K562 (cell line): ENCODE measurements around the gene ZC3H6. TPM values are rescaled to one million over a fixed set of nuclear protein-coding genes. Genes with fewer than 3 reads are reported as not detected.

Source experiments
- ATF7 ChIP-seq: fragments of 450-650 bp; IDR thresholded peaks from 2 replicates; pipeline ENCODE4 v1.7.1; 2014; ENCODE audit warnings: mild to moderate bottlenecking, moderate library complexity
- C11orf30 ChIP-seq: fragments of 450-650 bp; IDR thresholded peaks from 2 replicates; pipeline ENCODE4 v1.6.1; 2016; ENCODE audit warnings: low read depth, mild to moderate bottlenecking
- CC2D1A ChIP-seq: fragments of 450-650 bp; IDR thresholded peaks from 2 replicates; pipeline ENCODE4 v1.6.1; 2017; ENCODE audit warnings: mild to moderate bottlenecking
- CSDE1 ChIP-seq, 2 experiments: fragments of 450-650 bp; IDR thresholded peaks; 2 replicates each; pipeline ENCODE4 v1.6.1; 2016; ENCODE audit warnings: mild to moderate bottlenecking in 1 of 2
- ETV5 ChIP-seq: sonication (generic); formaldehyde crosslinking; IDR thresholded peaks from 2 replicates; pipeline ENCODE4 v1.4.0; 2020; ENCODE audit warnings: low read depth, mild to moderate bottlenecking, missing genetic modification reagents
- EZH2 ChIP-seq: IDR thresholded peaks from 2 replicates; pipeline ENCODE4 v1.6.1; 2012; ENCODE audit warnings: low read depth, mild to moderate bottlenecking, inconsistent platforms, low read length, borderline replicate concordance
- KDM2B ChIP-seq: fragments of 250-450 bp; sonication (Bioruptor Pico); IDR thresholded peaks from 2 replicates; pipeline ENCODE4 v1.8.0; 2021; ENCODE audit warnings: mild to moderate bottlenecking, moderate library complexity
- KHSRP ChIP-seq: fragments of 450-650 bp; IDR thresholded peaks from 2 replicates; pipeline ENCODE4 v1.6.1; 2017
- KLF6 ChIP-seq: fragments of 250-450 bp; sonication (Bioruptor Pico); IDR thresholded peaks from 2 replicates; pipeline ENCODE4 v1.4.0; 2020; ENCODE audit warnings: mild to moderate bottlenecking, moderate library complexity, borderline replicate concordance
- MAFF ChIP-seq: IDR thresholded peaks from 2 replicates; pipeline ENCODE4 v1.6.1; 2012; ENCODE audit warnings: low read length, improper control_type of control experiment
- POLR2H ChIP-seq: IDR thresholded peaks from 2 replicates; pipeline ENCODE4 v1.6.1; 2016; ENCODE audit warnings: missing genetic modification characterization, low read depth, mild to moderate bottlenecking, control low read depth, missing compliant biosample characterization, moderate library complexity
- POU5F1 ChIP-seq: fragments of 150-350 bp; IDR thresholded peaks from 2 replicates; pipeline ENCODE4 v1.6.1; 2014; ENCODE audit warnings: borderline replicate concordance, low read length, low read depth, mild to moderate bottlenecking; ENCODE audit not compliant: partially characterized antibody
- PURB ChIP-seq: sonication (generic); formaldehyde crosslinking; IDR thresholded peaks from 2 replicates; pipeline ENCODE4 v1.9.0; 2021; ENCODE audit warnings: low read depth, mild to moderate bottlenecking, missing genetic modification reagents
- RBM22 ChIP-seq: fragments of 200-400 bp; formaldehyde crosslinking; IDR thresholded peaks from 2 replicates; pipeline ENCODE4 v1.6.1; 2018; ENCODE audit warnings: low read length, low read depth; ENCODE audit not compliant: poor library complexity, severe bottlenecking
- SOX6 ChIP-seq: fragments of 450-650 bp; IDR thresholded peaks from 2 replicates; pipeline ENCODE4 v1.6.1; 2014; ENCODE audit warnings: mild to moderate bottlenecking
- STAG1 ChIP-seq: sonication (generic); formaldehyde crosslinking; IDR thresholded peaks from 2 replicates; pipeline ENCODE4 v1.5.0; 2020; ENCODE audit warnings: missing genetic modification reagents, borderline replicate concordance
- TCF7 ChIP-seq: sonication (generic); IDR thresholded peaks from 2 replicates; pipeline ENCODE4 v1.6.1; 2016; ENCODE audit warnings: antibody characterized with exemption, borderline replicate concordance
- ZNF184 ChIP-seq: sonication (generic); formaldehyde crosslinking; IDR thresholded peaks from 2 replicates; pipeline ENCODE4 v1.5.0; 2020; ENCODE audit warnings: missing genetic modification reagents
- polyA plus RNA-seq, 8 experiments: library from polyadenylated mRNA; depleted of rRNA in 4 of 8; stranded (reverse) in 5 of 8; unstranded in 3 of 8; fragments of >200 nt; fragmentation: Nextera tagmentation in 2 of 8; fragmentation: Illumina TruSeq in 1 of 8; extraction: Ambion mirVana in 2 of 8; extraction: Trizol in 1 of 8; gene quantifications; 2 replicates each; pipeline versions ENCODE4 v1.2.1 to v1.2.3, GENCODE V29; 2011 to 2014; ENCODE audit warnings: inconsistent platforms in 1 of 8, missing spikeins in 1 of 8
- total RNA-seq, 7 experiments: library from RNA; depleted of rRNA in 6 of 7; stranded (reverse); fragments of >200 nt in 6 of 7; fragmentation: Illumina TruSeq in 2 of 7; extraction: Trizol in 2 of 7; gene quantifications; 2 replicates each; pipeline versions ENCODE4 v1.2.1 to v1.2.3, GENCODE V29; 2011 to 2021; ENCODE audit warnings: low replicate concordance in 1 of 7
- TF ChIP-seq, protein P1 (sequence below): fragments of 200-400 bp; formaldehyde crosslinking; IDR thresholded peaks from 2 replicates; pipeline ENCODE4 v1.6.1; 2017; ENCODE audit warnings: mild to moderate bottlenecking, low read depth, low read length, moderate library complexity
- TF ChIP-seq, protein P2 (sequence below): sonication (generic); formaldehyde crosslinking; IDR thresholded peaks from 2 replicates; pipeline ENCODE4 v1.8.1; 2023; ENCODE audit warnings: mild to moderate bottlenecking, missing genetic modification reagents
- TF ChIP-seq, protein P3 (sequence below): sonication (generic); formaldehyde crosslinking; IDR thresholded peaks from 2 replicates; pipeline ENCODE4 v1.8.0; 2022; ENCODE audit warnings: mild to moderate bottlenecking, missing genetic modification reagents

The ZC3H6 gene
- total and polyA plus RNA-seq, 9 of the 15 experiments (the other 6 are each of a cell fraction or from before 2014, with no cell fraction given): 0.45 to 1.9 (median 1.5) TPM

DNA sequence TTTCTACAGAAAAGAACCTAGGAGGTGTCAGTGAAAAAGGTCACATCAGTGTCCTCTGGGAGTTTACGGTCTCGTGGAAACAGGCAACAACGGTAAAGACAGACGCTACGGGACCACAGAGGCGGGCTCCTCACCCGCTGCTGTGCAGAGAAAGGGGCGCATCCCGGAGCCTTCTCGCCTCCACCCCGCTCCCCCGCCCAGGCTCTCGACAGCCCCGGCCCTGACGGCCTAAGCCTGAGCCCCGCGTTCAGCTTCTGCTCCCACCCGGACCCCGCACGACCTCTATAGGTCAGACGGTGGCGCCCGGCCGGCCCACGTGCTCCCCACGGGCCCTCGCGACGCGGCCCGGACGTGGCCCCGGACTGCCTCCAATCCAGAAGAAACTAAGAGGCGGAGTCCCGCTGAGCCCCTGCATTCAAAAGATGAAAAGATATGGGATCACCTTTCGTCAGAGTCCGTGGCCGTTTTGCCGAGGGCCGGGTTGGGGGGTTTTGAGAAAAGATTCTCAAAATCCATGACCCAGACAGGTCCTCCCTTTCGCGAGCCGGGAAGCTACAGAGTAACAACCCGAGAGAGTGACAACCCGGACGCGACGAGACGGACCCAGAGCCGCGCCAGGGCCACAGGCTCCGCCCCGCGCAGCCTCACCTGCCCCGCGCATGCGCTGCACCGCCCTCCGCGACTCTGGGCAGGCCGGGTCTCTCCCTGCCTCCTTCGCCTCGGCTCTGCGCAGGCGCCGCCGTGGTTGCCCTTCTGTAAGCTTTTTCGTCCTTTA, 20.7 kb upstream of the ZC3H6 start, which contains the start of gene ZC3H8 (continued):
- TF ChIP-seq KHSRP: no peak
- TF ChIP-seq, protein P1, sequence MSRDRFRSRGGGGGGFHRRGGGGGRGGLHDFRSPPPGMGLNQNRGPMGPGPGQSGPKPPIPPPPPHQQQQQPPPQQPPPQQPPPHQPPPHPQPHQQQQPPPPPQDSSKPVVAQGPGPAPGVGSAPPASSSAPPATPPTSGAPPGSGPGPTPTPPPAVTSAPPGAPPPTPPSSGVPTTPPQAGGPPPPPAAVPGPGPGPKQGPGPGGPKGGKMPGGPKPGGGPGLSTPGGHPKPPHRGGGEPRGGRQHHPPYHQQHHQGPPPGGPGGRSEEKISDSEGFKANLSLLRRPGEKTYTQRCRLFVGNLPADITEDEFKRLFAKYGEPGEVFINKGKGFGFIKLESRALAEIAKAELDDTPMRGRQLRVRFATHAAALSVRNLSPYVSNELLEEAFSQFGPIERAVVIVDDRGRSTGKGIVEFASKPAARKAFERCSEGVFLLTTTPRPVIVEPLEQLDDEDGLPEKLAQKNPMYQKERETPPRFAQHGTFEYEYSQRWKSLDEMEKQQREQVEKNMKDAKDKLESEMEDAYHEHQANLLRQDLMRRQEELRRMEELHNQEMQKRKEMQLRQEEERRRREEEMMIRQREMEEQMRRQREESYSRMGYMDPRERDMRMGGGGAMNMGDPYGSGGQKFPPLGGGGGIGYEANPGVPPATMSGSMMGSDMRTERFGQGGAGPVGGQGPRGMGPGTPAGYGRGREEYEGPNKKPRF: no peak
- peak; percentile 84 for TF ChIP-seq POLR2H (tag)
- TF ChIP-seq KLF6 (CRISPR knock-in tag): no peak
- TF ChIP-seq ZNF184: no peak
- TF ChIP-seq, protein P2, sequence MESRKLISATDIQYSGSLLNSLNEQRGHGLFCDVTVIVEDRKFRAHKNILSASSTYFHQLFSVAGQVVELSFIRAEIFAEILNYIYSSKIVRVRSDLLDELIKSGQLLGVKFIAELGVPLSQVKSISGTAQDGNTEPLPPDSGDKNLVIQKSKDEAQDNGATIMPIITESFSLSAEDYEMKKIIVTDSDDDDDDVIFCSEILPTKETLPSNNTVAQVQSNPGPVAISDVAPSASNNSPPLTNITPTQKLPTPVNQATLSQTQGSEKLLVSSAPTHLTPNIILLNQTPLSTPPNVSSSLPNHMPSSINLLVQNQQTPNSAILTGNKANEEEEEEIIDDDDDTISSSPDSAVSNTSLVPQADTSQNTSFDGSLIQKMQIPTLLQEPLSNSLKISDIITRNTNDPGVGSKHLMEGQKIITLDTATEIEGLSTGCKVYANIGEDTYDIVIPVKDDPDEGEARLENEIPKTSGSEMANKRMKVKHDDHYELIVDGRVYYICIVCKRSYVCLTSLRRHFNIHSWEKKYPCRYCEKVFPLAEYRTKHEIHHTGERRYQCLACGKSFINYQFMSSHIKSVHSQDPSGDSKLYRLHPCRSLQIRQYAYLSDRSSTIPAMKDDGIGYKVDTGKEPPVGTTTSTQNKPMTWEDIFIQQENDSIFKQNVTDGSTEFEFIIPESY (CRISPR knock-in tag): peak; percentile 29; the same call in 1 of the 2 replicates
- 0 out of 2 replicates have a peak, but pooled peaks have one; percentile 18 for TF ChIP-seq TCF7
- TF ChIP-seq ETV5 (CRISPR knock-in tag): no peak; the same call in 1 of the 2 replicates
- TF ChIP-seq POU5F1: no peak
- TF ChIP-seq PURB (CRISPR knock-in tag): no peak
- TF ChIP-seq, protein P3, sequence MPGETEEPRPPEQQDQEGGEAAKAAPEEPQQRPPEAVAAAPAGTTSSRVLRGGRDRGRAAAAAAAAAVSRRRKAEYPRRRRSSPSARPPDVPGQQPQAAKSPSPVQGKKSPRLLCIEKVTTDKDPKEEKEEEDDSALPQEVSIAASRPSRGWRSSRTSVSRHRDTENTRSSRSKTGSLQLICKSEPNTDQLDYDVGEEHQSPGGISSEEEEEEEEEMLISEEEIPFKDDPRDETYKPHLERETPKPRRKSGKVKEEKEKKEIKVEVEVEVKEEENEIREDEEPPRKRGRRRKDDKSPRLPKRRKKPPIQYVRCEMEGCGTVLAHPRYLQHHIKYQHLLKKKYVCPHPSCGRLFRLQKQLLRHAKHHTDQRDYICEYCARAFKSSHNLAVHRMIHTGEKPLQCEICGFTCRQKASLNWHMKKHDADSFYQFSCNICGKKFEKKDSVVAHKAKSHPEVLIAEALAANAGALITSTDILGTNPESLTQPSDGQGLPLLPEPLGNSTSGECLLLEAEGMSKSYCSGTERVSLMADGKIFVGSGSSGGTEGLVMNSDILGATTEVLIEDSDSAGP (CRISPR knock-in tag): 0 out of 2 replicates have a peak, but pooled peaks have one; percentile 43
- TF ChIP-seq ATF7: peak; percentile 55; the same call in 1 of the 2 replicates
- no peak for TF ChIP-seq STAG1 (CRISPR knock-in tag)
- no peak for TF ChIP-seq EZH2
- 0 out of 2 replicates have a peak, but pooled peaks have one; percentile 36 for TF ChIP-seq SOX6
- no peak for TF ChIP-seq KDM2B (CRISPR knock-in tag)
- no peak for TF ChIP-seq C11orf30
- no peak for TF ChIP-seq MAFF
- no peak for TF ChIP-seq CSDE1 (IDR thresholded peaks at IDR 0.05)
- TF ChIP-seq RBM22: no peak
- TF ChIP-seq CC2D1A: no peak
